Spleen (tissue), 11 donors: Measurements from ENCODE around the gene IKBKG. TPM values are rescaled to one million over a fixed set of nuclear protein-coding genes. Genes with fewer than 3 reads are reported as not detected.

Experiments
- DNase-seq: peaks from one replicate; pipeline ENCODE4 v3.0.0-alpha.2; 2020
- H3K27ac ChIP-seq, 8 donors: fragments of 200-600 bp; sonication (generic) in 7 of 8; 1 replicate in 4 of 8; 2 replicates in 4 of 8; pipeline versions ENCODE4 v1.5.0 to v1.8.0; 2016 to 2021; ENCODE audit warnings: inconsistent platforms in 4 of 8, mild to moderate bottlenecking in 4 of 8, moderate library complexity in 1 of 8
- H3K27me3 ChIP-seq, 7 donors: fragments of 200-600 bp; sonication (generic) in 6 of 7; replicated peaks in 1 of 7; 1 replicate in 4 of 7; 2 replicates in 3 of 7; pipeline versions ENCODE4 v1.5.0 to v1.8.0; 2016 to 2021; ENCODE audit warnings: inconsistent platforms in 3 of 7, mild to moderate bottlenecking in 1 of 7
- H3K36me3 ChIP-seq, 6 donors: fragments of 200-600 bp; sonication (generic) in 5 of 6; 1 replicate in 4 of 6; 2 replicates in 2 of 6; pipeline versions ENCODE4 v1.5.0 to v1.8.0; 2016 to 2021; ENCODE audit warnings: inconsistent platforms in 2 of 6
- H3K4me1 ChIP-seq, 6 donors: fragments of 200-600 bp; sonication (generic) in 5 of 6; 1 replicate in 3 of 6; 2 replicates in 3 of 6; pipeline versions ENCODE4 v1.5.0 to v1.8.0; 2016 to 2021; ENCODE audit warnings: inconsistent platforms in 3 of 6
- H3K4me3 ChIP-seq, 8 donors: fragments of 200-600 bp; sonication (generic) in 7 of 8; 1 replicate in 4 of 8; 2 replicates in 4 of 8; pipeline versions ENCODE4 v1.5.0 to v1.8.0; 2016 to 2021; ENCODE audit warnings: inconsistent platforms in 4 of 8, mild to moderate bottlenecking in 4 of 8, moderate library complexity in 2 of 8
- H3K9me3 ChIP-seq, 8 donors: fragments of 200-600 bp; sonication (generic) in 7 of 8; 1 replicate in 4 of 8; 2 replicates in 4 of 8; pipeline versions ENCODE4 v1.5.0 to v1.8.0; 2016 to 2021; ENCODE audit warnings: inconsistent platforms in 4 of 8
- POLR2A ChIP-seq, 3 donors: fragments of 450-650 bp; IDR thresholded peaks; one replicate each; pipeline ENCODE4 v1.5.1; 2017; ENCODE audit warnings: antibody characterized with exemption in 3 of 3, mild to moderate bottlenecking in 1 of 3
- POLR2AphosphoS5 ChIP-seq, 3 donors: sonication (generic); formaldehyde crosslinking; IDR thresholded peaks; one replicate each; pipeline ENCODE4 v1.5.1; 2017; ENCODE audit warnings: antibody characterized with exemption in 3 of 3
- WGBS, 5 donors: extraction: QIAGEN DNeasy Blood & Tissue Kit in 3 of 5; methylation state at CpG; one replicate each; pipeline versions ENCODE4 v1.1.5 to v1.1.7; 2013 to 2018; 5-methylcytosine and 5-hydroxymethylcytosine counted together
- intact Hi-C: fragments of 100-400 bp; cut with DNase I; formaldehyde crosslinking; loops from one replicate; pipeline ENCODE4 v1.15.0; 2023; ENCODE audit warnings: low total_unique reads
- polyA plus RNA-seq, 3 donors: library from polyadenylated mRNA; stranded (reverse); fragments of 200-250 nt; gene quantifications; one replicate each; pipeline ENCODE4 v1.2.1, GENCODE V29; 2013
- total RNA-seq, 7 donors: library from RNA; depleted of rRNA in 3 of 7; stranded (reverse); fragments of >200 nt in 3 of 7; fragmentation: NEBNext Ultra II Directional in 4 of 7; extraction: Animal tissue kit (Norgen Biotek cat#: 25700) in 4 of 7; gene quantifications; one replicate each; pipeline versions ENCODE4 v1.1.0 to v1.2.1, GENCODE V29; 2016 to 2021
- TF ChIP-seq, protein P1 (sequence below), 11 experiments: fragments of 200-600 bp in 7 of 11; fragments of 450-650 bp in 4 of 11; sonication (generic) in 4 of 11; IDR thresholded peaks in 8 of 11; conservative IDR thresholded peaks in 3 of 11; 1 replicate in 7 of 11; 2 replicates in 4 of 11; pipeline versions ENCODE4 v1.4.0 to v1.8.0; 2016 to 2021; ENCODE audit warnings: antibody characterized with exemption in 11 of 11, inconsistent platforms in 4 of 11, mild to moderate bottlenecking in 1 of 11
- donor health status: healthy with polysubstance abuse.
- donor health status: DM: no; HTN: no; CAD: no; lungs with moderate emphysema.
- donor health status: DM: no; HTN: no; CAD: no.
- donor health status: Bipolar disorder and iron deficiency.
- donor health status: healthy.
- donor health status: DM: no; HTN: no; CAD: no.
- donor health status: DM: yes; HTN: yes; CAD: no.

IKBKG gene
- total and polyA plus RNA-seq, 10 donors: 18.9 to 66.6 (median 43.1) TPM

- intact Hi-C loops: no loop called here
- no peak overlapping the region for H3K4me3 ChIP-seq
- H3K27ac ChIP-seq: no peak overlapping the region
- TF ChIP-seq, protein P1, sequence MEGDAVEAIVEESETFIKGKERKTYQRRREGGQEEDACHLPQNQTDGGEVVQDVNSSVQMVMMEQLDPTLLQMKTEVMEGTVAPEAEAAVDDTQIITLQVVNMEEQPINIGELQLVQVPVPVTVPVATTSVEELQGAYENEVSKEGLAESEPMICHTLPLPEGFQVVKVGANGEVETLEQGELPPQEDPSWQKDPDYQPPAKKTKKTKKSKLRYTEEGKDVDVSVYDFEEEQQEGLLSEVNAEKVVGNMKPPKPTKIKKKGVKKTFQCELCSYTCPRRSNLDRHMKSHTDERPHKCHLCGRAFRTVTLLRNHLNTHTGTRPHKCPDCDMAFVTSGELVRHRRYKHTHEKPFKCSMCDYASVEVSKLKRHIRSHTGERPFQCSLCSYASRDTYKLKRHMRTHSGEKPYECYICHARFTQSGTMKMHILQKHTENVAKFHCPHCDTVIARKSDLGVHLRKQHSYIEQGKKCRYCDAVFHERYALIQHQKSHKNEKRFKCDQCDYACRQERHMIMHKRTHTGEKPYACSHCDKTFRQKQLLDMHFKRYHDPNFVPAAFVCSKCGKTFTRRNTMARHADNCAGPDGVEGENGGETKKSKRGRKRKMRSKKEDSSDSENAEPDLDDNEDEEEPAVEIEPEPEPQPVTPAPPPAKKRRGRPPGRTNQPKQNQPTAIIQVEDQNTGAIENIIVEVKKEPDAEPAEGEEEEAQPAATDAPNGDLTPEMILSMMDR (IDR thresholded peaks at IDR 0.05 in 8 of 11, conservative IDR thresholded peaks at IDR 0.05 in 3 of 11): no peak
- TF ChIP-seq POLR2A (IDR thresholded peaks at IDR 0.05) (no peak), POLR2AphosphoS5 (IDR thresholded peaks at IDR 0.05) (no peak)
- no peak for DNase-seq
- H3K9me3 ChIP-seq: peaks cover 0 to 9% (median 0%) of the 10 kb centered on the region in 8 donors
- peaks cover 0 to 30% (median 16%) of the 10 kb centered on the region in 6 donors for H3K4me1 ChIP-seq
- peaks cover 0 to 17% (median 0%) of the 10 kb centered on the region in 6 donors for H3K36me3 ChIP-seq
- WGBS, 5 donors: 78 to 100% (median 89%) methylated on average over 2 of the region's 2 CpGs
- H3K27me3 ChIP-seq: no peaks in the 10 kb centered on the region
Measured at GRCh38 chrX:154513716-154514115, 33.7 kb upstream of the IKBKG start.

GRCh38 chrX:154515090-154515965 is 32.1 kb upstream of the IKBKG start:
- TF ChIP-seq, protein P1 (IDR thresholded peaks at IDR 0.05 in 8 of 11, conservative IDR thresholded peaks at IDR 0.05 in 3 of 11): no peak
- TF ChIP-seq POLR2A (IDR thresholded peaks at IDR 0.05) (no peak), POLR2AphosphoS5 (IDR thresholded peaks at IDR 0.05) (no peak)
- Histone ChIP-seq H3K36me3 (peaks cover 0 to 7% (median 0%) of the 10 kb centered on the region in 6 donors), H3K4me3 (peak overlapping the region; percentile 50 to 82 (median 54)), H3K27ac (peak overlapping the region; percentile 84 to 93 (median 90)), H3K4me1 (peaks cover 0 to 30% (median 16%) of the 10 kb centered on the region in 6 donors), H3K9me3 (no peaks in the 10 kb centered on the region), H3K27me3 (no peaks in the 10 kb centered on the region)
- 14 to 62% (median 44%) methylated on average over 11 to 34 of the region's 34 CpGs for WGBS, 5 donors
- intact Hi-C loops: no loop called here
- no peak for DNase-seq

DNA sequence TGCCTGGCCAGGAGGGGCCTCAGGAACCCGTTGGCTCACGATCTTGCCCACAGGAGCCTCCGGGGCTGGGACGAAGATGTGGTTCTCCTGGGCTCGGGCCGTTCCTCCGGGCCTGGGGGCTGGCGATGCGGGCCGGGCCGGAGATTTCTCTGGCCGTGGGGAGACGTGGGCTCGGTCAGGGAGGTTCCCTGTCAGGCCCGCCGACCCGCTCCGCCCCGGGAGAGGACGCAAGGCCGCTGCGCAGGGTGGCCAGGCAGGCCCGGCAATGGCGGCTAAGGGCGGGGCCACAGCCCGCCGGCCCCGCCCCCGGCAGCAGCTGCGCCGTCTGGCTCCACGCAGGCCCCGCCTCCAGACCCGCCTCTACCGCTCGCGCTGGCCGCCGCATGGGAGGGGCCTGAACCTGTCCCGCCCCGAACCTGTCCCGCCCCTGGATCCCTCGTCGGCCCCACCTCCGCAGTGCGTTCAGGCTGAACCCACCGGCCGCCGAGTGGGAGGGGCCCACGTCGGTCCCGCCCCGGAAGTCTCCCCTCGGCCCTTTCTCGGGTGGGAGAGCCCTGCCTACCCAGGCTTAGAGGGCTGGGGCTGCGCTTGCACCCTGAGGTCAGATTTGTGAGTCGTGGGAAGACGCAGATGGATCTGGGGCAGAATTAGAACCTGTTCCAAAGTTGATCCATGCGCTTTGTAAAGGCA is 31.3 kb upstream of the IKBKG start, which contains the start of gene FAM3A:
FAM3A (minus strand) TSS at position 267 of the 690 bp plus-strand sequence. CDS start 460 bp downstream, outside the sequence.
- intact Hi-C loops: no loop called here
- WGBS, 5 donors: 0 to 46% (median 22%) methylated on average over 10 to 59 of the region's 59 CpGs; no CpG with 5 or more reads in 1 of the 5 donors

More for the DNA sequence above, 31.3 kb upstream of the IKBKG start, which contains the start of gene FAM3A:
- H3K9me3 ChIP-seq: no peaks in the 10 kb centered on the region
- H3K4me1 ChIP-seq: peaks cover 0 to 30% (median 15%) of the 10 kb centered on the region in 6 donors
- no peaks in the 10 kb centered on the region for H3K27me3 ChIP-seq
- peak; percentile 97 for DNase-seq
- peak within 1 kb of the TSS; percentile 50 to 82 (median 54) for H3K4me3 ChIP-seq
- peak within 1 kb of the TSS; percentile 84 to 93 (median 90) for H3K27ac ChIP-seq
- TF ChIP-seq, protein P1 (IDR thresholded peaks at IDR 0.05 in 8 of 11, conservative IDR thresholded peaks at IDR 0.05 in 3 of 11): no peak
- TF ChIP-seq POLR2AphosphoS5 (IDR thresholded peaks at IDR 0.05) (peak; percentile 91 to 95 (median 92)), POLR2A (IDR thresholded peaks at IDR 0.05) (peak in 2 of 3 donors; percentile 68 to 69)
- no peaks in the 10 kb centered on the region for H3K36me3 ChIP-seq
